Adipocyte (in vitro differentiated cells): ENCODE results near the gene SLC25A20.
"Not testable (repeated sequence)": the region's sequence is repeated elsewhere in the genome, so short reads cannot be mapped to it uniquely, and the experiment has no call there.

Source experiments
- DNase-seq: peaks from one replicate; pipeline ENCODE4 v3.0.0-alpha.2; 2015; ENCODE audit warnings: low read depth
- H3K27me3 ChIP-seq: replicated peaks from 2 replicates; pipeline ENCODE4 v1.7.0; 2013; ENCODE audit warnings: mild to moderate bottlenecking, low read length, moderate library complexity; ENCODE audit not compliant: control insufficient read depth, insufficient read depth
- H3K36me3 ChIP-seq: 2 replicates; pipeline ENCODE4 v1.7.0; 2013; ENCODE audit warnings: low read length, mild to moderate bottlenecking, moderate library complexity; ENCODE audit not compliant: control insufficient read depth, insufficient read depth, severe bottlenecking
- H3K4me1 ChIP-seq: 2 replicates; pipeline ENCODE4 v1.7.0; 2013; ENCODE audit warnings: mild to moderate bottlenecking, low read length, moderate library complexity; ENCODE audit not compliant: control insufficient read depth, insufficient read depth
- H3K4me3 ChIP-seq: 2 replicates; pipeline ENCODE4 v1.7.0; 2013; ENCODE audit warnings: mild to moderate bottlenecking, low read length, moderate library complexity
- H3K9ac ChIP-seq: 2 replicates; pipeline ENCODE4 v1.7.0; 2013; ENCODE audit warnings: mild to moderate bottlenecking, low read length, moderate library complexity
- H3K9me3 ChIP-seq: 2 replicates; pipeline ENCODE4 v1.7.0; 2013; ENCODE audit warnings: mild to moderate bottlenecking, low read length, moderate library complexity; ENCODE audit not compliant: control insufficient read depth

SLC25A20 gene

DNA sequence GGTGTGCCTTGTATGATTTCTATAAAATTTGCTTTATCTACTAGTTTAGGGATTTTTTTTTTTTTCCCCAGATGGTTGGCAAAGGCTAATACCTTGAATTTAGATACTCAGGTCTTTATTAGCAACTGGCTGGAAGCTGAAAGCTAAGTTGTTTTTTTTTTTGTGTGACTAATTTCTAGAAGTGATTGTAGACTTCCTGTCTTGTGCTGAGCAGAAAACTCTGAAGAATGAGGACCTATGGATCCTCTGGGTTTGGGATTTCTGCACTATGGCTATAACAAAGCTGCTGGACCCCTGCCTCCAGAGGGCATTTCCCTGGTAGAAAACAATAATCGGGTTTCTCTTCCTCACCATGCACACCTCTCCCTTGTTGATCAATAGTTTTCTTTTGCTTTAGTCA lies 30.0 kb upstream of the SLC25A20 start:
- Histone ChIP-seq H3K4me1 (peaks cover 50% of the 10 kb centered on the region), H3K27me3 (no peaks in the 10 kb centered on the region), H3K4me3 (no peak overlapping the region), H3K36me3 (peaks cover 46% of the 10 kb centered on the region), H3K9ac (no peak overlapping the region), H3K9me3 (no peaks in the 10 kb centered on the region)
- no peak for DNase-seq

DNA sequence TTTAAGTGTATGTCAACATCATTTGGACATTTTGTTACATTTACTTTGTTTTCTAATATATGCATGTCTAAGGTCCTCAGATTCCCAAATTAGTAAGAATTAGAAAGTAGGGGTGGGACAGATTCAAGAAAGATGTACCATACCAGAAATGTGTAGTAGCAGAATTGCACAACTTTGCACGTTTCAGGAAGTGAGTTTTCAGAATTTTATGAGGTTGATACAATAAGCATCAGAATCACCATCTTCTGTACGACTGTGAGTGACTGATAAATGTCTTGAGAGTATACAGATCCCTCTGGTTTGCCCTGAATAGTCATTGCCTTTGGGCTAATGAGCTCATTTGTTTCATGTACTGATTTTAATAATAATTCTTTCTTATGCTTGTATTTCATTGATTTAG lies 29.2 kb upstream of the SLC25A20 start:
- H3K4me1 ChIP-seq, result peaks cover 50% of the 10 kb centered on the region
- no peaks in the 10 kb centered on the region for H3K27me3 ChIP-seq
- no peak overlapping the region for H3K9ac ChIP-seq
- H3K9me3 ChIP-seq, result no peaks in the 10 kb centered on the region
- H3K4me3 ChIP-seq, result no peak overlapping the region
- DNase-seq, result no peak
- H3K36me3 ChIP-seq, result peaks cover 45% of the 10 kb centered on the region

DNA sequence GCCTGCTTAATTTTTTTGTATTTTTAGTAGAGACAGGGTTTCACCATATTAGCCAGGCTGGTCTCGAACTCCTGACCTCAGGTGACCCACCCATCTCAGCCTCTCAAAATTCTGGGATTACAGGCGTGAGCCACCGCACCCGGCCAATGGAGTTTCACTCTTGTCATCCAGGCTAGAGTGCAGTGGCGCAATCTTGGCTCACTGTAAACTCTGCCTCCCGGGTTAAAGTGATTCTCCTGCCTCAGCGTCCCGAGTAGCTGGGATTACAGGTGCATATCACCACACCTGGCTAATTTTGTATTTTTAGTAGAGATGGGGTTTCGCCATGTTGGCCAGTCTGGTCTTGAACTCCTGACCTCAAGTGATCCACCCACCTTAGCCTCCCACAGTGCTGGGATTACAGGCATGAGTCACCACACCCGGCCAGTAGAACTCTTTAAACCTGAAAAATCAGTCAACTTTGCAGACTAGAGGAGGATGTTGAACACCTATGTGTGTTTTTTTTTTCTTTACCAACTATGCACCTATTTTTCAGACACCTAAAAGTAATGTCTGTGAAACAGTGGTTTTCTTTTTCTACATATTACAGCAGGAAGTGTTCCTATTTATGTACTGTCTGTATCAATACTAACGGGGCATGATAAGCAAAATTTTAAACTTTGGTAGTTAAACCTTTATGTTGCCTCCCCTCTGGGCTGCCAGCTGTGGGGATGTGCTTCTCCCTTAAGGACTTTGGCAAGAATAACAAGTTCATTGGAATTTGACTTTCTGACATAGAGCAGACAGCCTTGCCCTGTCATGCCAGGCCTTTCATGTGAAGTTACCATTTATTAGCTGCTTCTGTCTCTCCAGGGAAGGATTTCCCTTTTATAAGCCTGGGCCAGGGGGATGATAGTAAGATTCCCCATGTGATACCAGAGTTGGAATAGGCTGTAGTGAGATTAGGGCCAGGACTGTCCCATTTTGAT lies 28.0 kb upstream of the SLC25A20 start:
- Histone ChIP-seq H3K27me3 (no peaks in the 10 kb centered on the region), H3K4me3 (no peak overlapping the region), H3K36me3 (peaks cover 45% of the 10 kb centered on the region), H3K9ac (no peak overlapping the region), H3K4me1 (peaks cover 44% of the 10 kb centered on the region), H3K9me3 (no peaks in the 10 kb centered on the region)
- peak; percentile 38 for DNase-seq

DNA sequence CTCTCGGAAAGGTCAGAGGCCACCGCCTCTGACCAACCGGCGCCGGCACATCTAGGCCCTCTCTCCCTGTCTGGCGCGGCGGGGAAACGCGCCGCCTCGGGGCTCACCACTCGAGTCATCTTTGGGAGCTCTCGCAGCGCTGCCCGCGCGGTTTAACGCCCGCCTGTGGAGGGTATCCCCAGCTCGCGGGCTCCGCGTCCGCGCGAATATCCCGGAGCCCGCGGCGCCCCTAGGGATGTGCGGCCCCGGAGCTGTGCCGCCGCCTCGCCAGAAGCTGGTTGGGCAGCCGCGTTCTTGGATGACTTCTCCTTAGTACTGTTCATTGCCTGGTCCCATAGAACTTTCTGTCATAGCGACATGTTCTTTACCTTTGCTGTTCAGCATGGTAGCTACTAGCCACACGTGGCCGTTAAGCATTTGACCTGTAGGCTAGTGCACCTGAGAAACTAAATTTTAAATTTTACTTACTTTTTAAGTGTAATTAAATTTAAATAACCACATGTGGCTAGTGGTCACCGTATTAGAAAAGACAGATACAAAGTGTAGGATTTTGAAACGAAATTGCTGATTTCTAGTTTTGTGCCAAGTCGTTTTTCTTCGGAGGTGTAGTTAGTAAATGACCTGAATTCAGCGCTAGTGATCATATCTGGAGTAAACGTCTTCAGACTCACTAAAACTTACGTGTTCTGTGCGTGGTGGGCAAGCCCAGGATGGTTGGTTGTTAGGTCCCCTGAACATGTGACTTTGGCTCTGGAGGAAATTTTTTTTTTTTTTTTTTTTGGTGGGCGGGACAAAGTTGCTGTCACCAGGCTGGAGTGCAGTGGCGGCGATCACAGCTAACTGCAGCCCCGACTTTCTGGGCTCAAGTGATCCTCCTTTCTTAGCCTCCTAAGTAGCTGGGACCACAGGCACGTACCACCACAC lies 20.8 kb upstream of the SLC25A20 start:
- peak; percentile 74 for DNase-seq
- Histone ChIP-seq H3K9me3 (no peaks in the 10 kb centered on the region), H3K9ac (peak overlapping the region; percentile 96), H3K4me3 (peak overlapping the region; percentile 88), H3K36me3 (peaks cover 8% of the 10 kb centered on the region), H3K4me1 (peaks cover 11% of the 10 kb centered on the region), H3K27me3 (no peaks in the 10 kb centered on the region)

DNA sequence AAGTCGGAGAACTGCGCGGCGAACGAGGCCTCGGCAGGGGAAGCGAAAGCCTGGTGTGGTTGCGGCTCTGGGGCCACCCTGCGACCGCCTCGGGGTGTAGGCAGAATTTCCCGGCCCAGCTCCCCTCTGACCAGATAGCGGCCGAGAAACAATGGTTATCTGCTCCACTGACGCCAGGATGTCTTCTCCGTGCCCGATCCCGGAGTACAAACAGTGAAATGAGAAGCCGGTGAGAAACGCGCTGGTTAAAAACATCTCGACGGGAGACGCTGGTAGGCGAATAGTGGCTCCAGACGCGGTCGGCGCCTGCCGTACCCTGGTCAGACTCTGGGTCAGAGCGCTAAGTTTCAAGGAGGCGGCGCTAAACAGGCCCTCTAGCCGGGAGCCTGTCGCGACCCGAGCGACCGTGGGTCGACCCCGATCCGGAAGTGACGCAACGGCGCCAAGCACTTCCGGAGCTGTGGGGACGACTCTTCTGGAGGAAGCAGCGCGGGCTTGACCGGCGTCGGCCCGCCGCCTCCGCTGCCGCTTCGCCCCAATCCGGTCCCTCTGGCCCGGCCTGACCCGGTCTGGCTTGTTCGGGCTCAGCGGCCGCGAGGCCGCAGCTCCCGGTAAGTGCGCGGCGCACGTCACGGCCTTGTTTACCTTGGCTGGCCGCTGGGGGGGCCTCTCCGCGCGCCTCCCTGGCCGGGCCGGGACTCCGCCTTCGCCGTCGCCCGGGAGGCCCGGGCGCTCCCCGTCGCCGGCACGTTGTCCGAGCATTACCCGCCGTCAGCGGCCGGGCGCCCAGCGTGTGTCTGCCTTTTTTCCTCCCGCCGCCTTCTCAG lies 19.9 kb upstream of the SLC25A20 start, which contains the start of gene ARIH2:
Gene ARIH2 (plus strand): TSS at position 455 of the 827 bp plus-strand sequence. CDS start 8,717 bp downstream, outside the sequence.
- Histone ChIP-seq H3K9ac (peak within 1 kb of the TSS; percentile 96), H3K4me1 (peaks cover 11% of the 10 kb centered on the region), H3K27me3 (no peaks in the 10 kb centered on the region), H3K9me3 (no peaks in the 10 kb centered on the region), H3K36me3 (no peaks in the 10 kb centered on the region), H3K4me3 (peak within 1 kb of the TSS; percentile 88)
- peak; percentile 96 for DNase-seq

DNA sequence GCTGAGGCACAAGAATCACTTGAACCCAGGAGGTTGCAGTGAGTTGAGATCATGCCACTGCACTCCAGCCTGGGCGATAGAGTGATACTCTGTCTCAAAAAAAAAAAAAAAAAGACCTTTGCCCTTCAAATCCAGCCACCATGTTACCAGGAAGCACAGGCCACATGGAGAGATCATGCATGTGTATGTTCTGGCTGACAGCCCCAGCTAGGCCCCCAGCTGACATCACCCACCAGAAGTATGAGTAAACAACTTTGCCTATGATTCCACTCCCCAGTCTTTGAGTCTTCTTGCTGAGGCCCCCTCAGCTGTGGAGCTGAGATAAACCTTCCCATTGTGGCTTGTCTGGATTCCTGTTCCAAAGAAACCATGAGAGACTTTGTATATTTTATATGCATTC lies 16.6 kb upstream of the SLC25A20 start:
- no peak for DNase-seq
- Histone ChIP-seq H3K36me3 (no peaks in the 10 kb centered on the region), H3K9me3 (no peaks in the 10 kb centered on the region), H3K27me3 (no peaks in the 10 kb centered on the region), H3K9ac (no peak overlapping the region), H3K4me3 (no peak overlapping the region), H3K4me1 (peaks cover 5% of the 10 kb centered on the region)

DNA sequence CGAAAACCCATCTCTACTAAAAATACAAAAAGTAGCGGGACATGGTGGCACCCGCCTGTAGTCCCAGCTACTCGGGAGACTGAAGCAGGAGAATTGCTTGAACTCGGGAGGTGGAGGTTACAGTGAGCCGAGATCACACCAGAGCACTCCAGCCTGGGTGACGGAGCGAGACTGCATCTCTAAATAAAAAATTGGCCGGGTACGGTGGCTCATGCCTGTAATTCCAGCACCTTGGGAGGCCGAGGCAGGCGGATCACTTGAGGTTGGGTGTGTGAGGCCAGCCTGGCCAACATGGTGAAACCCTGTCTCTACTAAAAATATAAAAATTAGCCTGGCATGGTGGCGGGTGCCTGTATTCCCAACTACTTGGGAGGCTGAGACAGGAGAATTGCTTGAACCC lies 8.3 kb upstream of the SLC25A20 start:
- not testable (repeated sequence) for H3K4me3 ChIP-seq, H3K36me3 ChIP-seq, H3K9ac ChIP-seq, DNase-seq, H3K9me3 ChIP-seq, H3K4me1 ChIP-seq, H3K27me3 ChIP-seq

DNA sequence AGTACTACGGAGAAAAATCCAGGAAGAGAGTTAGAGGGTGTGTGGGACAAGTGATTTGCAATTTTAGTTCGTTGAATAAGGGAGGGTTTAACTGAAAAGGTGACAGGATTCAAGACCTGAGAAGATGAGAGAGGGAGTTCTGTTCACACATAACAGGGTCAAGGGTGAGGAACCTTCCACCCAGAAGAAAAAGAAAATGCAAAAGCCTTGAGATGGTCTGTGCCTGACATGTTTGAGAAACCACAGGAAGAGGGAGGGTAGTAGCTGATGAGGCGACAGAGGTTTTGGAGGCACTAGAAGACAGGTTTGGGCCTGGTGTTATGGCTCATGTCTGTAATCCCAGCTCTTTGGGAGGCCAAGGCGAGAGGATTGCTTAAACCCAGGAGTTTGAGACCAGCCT lies 591 bp upstream of the SLC25A20 start:
- DNase-seq, result no peak
- Histone ChIP-seq H3K9me3 (no peaks in the 10 kb centered on the region), H3K9ac (peak overlapping the region; percentile 94), H3K4me1 (peaks cover 18% of the 10 kb centered on the region), H3K27me3 (no peaks in the 10 kb centered on the region), H3K36me3 (no peaks in the 10 kb centered on the region), H3K4me3 (peak overlapping the region; percentile 97)

DNA sequence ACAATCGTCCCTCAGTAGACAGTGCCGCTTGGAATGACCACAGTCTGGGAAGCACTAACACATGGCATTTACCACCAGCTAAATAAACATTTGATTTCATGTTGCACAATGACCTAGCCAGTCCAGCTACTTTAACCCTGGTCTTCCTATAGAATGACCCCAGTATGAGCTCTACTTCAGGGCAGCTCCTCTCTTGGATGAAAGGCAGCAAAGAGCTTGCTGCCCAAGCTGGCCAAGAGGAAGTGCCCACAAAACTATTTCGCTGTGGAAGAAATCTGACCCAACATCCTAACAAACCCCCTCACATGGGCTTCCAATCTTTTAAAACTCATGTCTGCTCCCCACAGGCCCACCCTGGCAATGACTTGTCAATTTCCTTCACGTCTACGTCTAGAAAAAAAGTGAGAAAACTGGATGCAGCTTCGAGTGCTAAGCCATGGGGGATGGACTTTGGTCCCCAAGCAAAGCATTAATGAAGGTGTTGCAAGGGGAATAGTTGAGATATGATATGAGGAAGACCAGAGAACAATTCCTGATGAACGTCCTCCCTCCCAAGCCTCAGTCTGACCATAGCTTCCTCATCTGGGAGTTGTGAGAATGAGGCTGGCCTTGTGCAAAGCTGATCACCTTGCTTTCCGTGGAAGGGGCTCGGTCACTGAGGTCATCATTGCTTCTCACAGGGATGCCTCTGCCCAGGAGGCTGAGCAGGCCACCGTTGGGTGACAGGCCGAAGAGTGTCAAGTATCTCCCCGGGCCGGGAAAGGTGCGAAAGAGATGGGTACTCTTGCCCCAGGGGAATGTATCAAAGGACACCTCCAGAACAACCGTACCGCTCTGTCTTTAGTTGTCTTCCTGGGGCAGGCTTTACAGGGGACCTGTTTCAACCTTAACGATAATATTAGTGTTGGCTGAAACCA lies 964 bp downstream of the SLC25A20 start:
- Histone ChIP-seq H3K4me3 (peak overlapping the region; percentile 97), H3K36me3 (no peaks in the 10 kb centered on the region), H3K9me3 (no peaks in the 10 kb centered on the region), H3K27me3 (no peaks in the 10 kb centered on the region), H3K4me1 (peaks cover 18% of the 10 kb centered on the region), H3K9ac (peak overlapping the region; percentile 94)
- peak; percentile 44 for DNase-seq

DNA sequence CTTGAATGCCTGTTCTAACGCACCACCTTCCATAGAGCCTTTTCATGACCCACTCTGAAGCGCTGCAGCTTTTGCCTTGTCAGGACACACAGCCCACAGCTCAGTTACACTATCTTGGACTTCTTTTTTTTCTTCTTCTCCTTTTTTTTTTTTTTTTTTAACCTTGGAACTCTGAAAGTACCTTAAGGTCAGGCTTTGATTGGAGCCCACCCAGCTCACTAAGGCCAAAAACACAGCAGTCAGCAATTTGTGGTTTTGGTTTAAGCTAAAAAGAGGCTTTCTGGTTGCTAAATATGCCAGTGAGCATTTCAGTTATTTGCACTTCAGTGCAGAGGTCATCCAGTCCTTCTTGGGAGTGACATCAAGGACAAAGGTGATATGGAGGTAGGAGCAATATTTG lies 1.7 kb downstream of the SLC25A20 start:
- Histone ChIP-seq H3K4me3 (peak overlapping the region; percentile 35), H3K9me3 (no peaks in the 10 kb centered on the region), H3K36me3 (peaks cover 1% of the 10 kb centered on the region), H3K27me3 (no peaks in the 10 kb centered on the region), H3K4me1 (peaks cover 18% of the 10 kb centered on the region), H3K9ac (peak overlapping the region; percentile 41)
- DNase-seq, result no peak
